NCI-H526 (cell line): ENCODE data around the gene LASP1.
A peak's percentile ranks its signal among the peaks of the same experiment; 100 is the strongest.
"Not testable (repeated sequence)": the region's sequence is repeated elsewhere in the genome, so short reads cannot be mapped to it uniquely, and the experiment has no call there.

Experiments
- DNase-seq, 2 experiments: peaks; one replicate each; lab custom pipeline; 2025; lab: John Stamatoyannopoulos, UW

LASP1 gene

GRCh38 chr17:38908676-38909181 is 38.9 kb downstream of the LASP1 start:
- DNase-seq = no peak

GRCh38 chr17:38910325-38910724 is 40.5 kb downstream of the LASP1 start:
- DNase-seq = no peak

- no peak for DNase-seq
These were observed 41.3 kb downstream of the LASP1 start for GRCh38 chr17:38911081-38911730.

- DNase-seq = not testable (repeated sequence)
These were observed 41.8 kb downstream of the LASP1 start for GRCh38 chr17:38911731-38912081.

GRCh38 chr17:38912221-38912813 is 42.5 kb downstream of the LASP1 start:
- no peak for DNase-seq

GRCh38 chr17:38914741-38915638 is 45.1 kb downstream of the LASP1 start:
- no peak for DNase-seq

GRCh38 chr17:38915639-38915995 is 45.8 kb downstream of the LASP1 start:
- no peak for DNase-seq

- no peak for DNase-seq
These were observed 46.9 kb downstream of the LASP1 start for GRCh38 chr17:38916771-38917170.

- DNase-seq = no peak
These were observed 47.4 kb downstream of the LASP1 start for GRCh38 chr17:38917259-38917658.

GRCh38 chr17:38918129-38918913 is 48.5 kb downstream of the LASP1 start:
- DNase-seq = peak in 1 of 2 experiments; percentile 51

GRCh38 chr17:38918916-38919315 is 49.1 kb downstream of the LASP1 start:
- no peak for DNase-seq

- DNase-seq = no peak
These were observed 49.6 kb downstream of the LASP1 start for GRCh38 chr17:38919316-38920078.

GRCh38 chr17:38920374-38921291 is 50.8 kb downstream of the LASP1 start:
- DNase-seq = no peak

GRCh38 chr17:38921756-38922411 is 52.0 kb downstream of the LASP1 start:
- no peak for DNase-seq

GRCh38 chr17:38922538-38923297 is 52.9 kb downstream of the LASP1 start:
- DNase-seq = no peak

GRCh38 chr17:38925263-38925995 is 55.6 kb downstream of the LASP1 start, which contains the start of gene LASP1NB:
TSS of gene LASP1NB (plus strand) at chr17:38925614.
- no peak for DNase-seq

- no peak for DNase-seq
These were observed 56.6 kb downstream of the LASP1 start for GRCh38 chr17:38926293-38927070.
